H1 (cell line): Measurements from ENCODE around the gene GRIA1. TPM values are rescaled to one million over a fixed set of nuclear protein-coding genes. Genes with fewer than 3 reads are reported as not detected.

ENCODE experiments used
- CTCF ChIA-PET: fragments of 300-600 bp; sonication (Branson Sonifier 250); formaldehyde crosslinking; loops from one replicate; lab custom pipeline; 2021; ENCODE audit not compliant: partially characterized antibody; lab: Charles Lee
- POLR2A ChIA-PET: fragments of 300-600 bp; sonication (Branson Sonifier 250); formaldehyde crosslinking; loops from one replicate; lab custom pipeline; 2021; ENCODE audit warnings: inconsistent platforms; ENCODE audit not compliant: partially characterized antibody; lab: Charles Lee
- DNase-seq, 2 experiments: peaks; one replicate each; pipeline versions ENCODE4 v3.0.0 to v3.0.0-alpha.2; 2010 to 2022; ENCODE audit warnings: low spot score in 2 of 2, low read depth in 1 of 2, mixed read lengths in 1 of 2
- FAIRE-seq: peaks from 2 replicates; lab custom pipeline; 2011; peaks lifted over from hg19 to GRCh38; lab: Jason Lieb, UNC
- H2AFZ ChIP-seq: 2 replicates; pipeline ENCODE4 v1.8.1; 2012; ENCODE audit warnings: low read length, inconsistent platforms
- H2AK5ac ChIP-seq: 2 replicates; pipeline ENCODE4 v1.6.1; 2013; ENCODE audit warnings: low read depth, low read length
- H2BK120ac ChIP-seq: replicated peaks from 2 replicates; pipeline ENCODE3; 2013; ENCODE audit warnings: low read depth, low read length, inconsistent platforms
- H2BK12ac ChIP-seq: 2 replicates; pipeline ENCODE4 v1.6.1; 2013; ENCODE audit warnings: low read depth, low read length
- H2BK15ac ChIP-seq: 2 replicates; pipeline ENCODE4 v1.6.1; 2013; ENCODE audit warnings: low read length
- H2BK20ac ChIP-seq: 2 replicates; pipeline ENCODE4 v1.6.1; 2013; ENCODE audit warnings: low read length
- H2BK5ac ChIP-seq: 2 replicates; pipeline ENCODE4 v1.6.1; 2013; ENCODE audit warnings: low read depth, low read length
- H3K14ac ChIP-seq: 2 replicates; pipeline ENCODE4 v1.6.1; 2013; ENCODE audit warnings: inconsistent platforms; ENCODE audit not compliant: insufficient read length
- H3K18ac ChIP-seq: 2 replicates; pipeline ENCODE4 v1.6.1; 2013; ENCODE audit warnings: low read length; ENCODE audit errors: extremely low read depth
- H3K23ac ChIP-seq: 2 replicates; pipeline ENCODE4 v1.6.1; 2013; ENCODE audit warnings: inconsistent platforms; ENCODE audit not compliant: insufficient read length
- H3K23me2 ChIP-seq: 2 replicates; pipeline ENCODE4 v1.6.1; 2013; ENCODE audit warnings: low read depth, low read length
- H3K27ac ChIP-seq: 2 replicates; pipeline ENCODE4 v1.6.1; 2011; ENCODE audit warnings: low read depth, low read length, inconsistent platforms
- H3K27me3 ChIP-seq, 4 experiments: replicated peaks in 1 of 4; 1 replicate in 1 of 4; 2 replicates in 3 of 4; pipeline versions ENCODE4 v1.6.1 to v1.8.1; 2011 to 2013; ENCODE audit warnings: low read length in 3 of 4, mild to moderate bottlenecking in 3 of 4, inconsistent platforms in 2 of 4, mixed read lengths in 2 of 4, moderate library complexity in 1 of 4; ENCODE audit not compliant: control insufficient read depth in 3 of 4, insufficient read depth in 3 of 4; ENCODE audit errors: extremely low read depth in 1 of 4
- H3K36me3 ChIP-seq, 4 experiments: 2 replicates each; pipeline versions ENCODE4 v1.6.1 to v1.8.1; 2011 to 2013; ENCODE audit warnings: mild to moderate bottlenecking in 4 of 4, low read length in 3 of 4, moderate library complexity in 2 of 4, control low read depth in 1 of 4, inconsistent platforms in 1 of 4; ENCODE audit not compliant: insufficient read depth in 4 of 4, control insufficient read depth in 2 of 4
- H3K4ac ChIP-seq: replicated peaks from 2 replicates; pipeline ENCODE3; 2013; ENCODE audit warnings: low read length, low read depth, mixed read lengths, inconsistent platforms; ENCODE audit not compliant: insufficient read length
- H3K4me1 ChIP-seq, 4 experiments: replicated peaks in 1 of 4; 1 replicate in 1 of 4; 2 replicates in 3 of 4; pipeline versions ENCODE4 v1.6.1 to v1.8.1; 2011 to 2013; ENCODE audit warnings: low read length in 3 of 4, inconsistent platforms in 2 of 4, mixed read lengths in 1 of 4; ENCODE audit not compliant: insufficient read depth in 4 of 4, control insufficient read depth in 3 of 4
- H3K4me2 ChIP-seq, 2 experiments: 2 replicates each; pipeline versions ENCODE4 v1.6.1 to v1.8.1; 2011 to 2013; ENCODE audit warnings: low read depth in 2 of 2, low read length in 2 of 2, control low read depth in 1 of 2, inconsistent platforms in 1 of 2, mild to moderate bottlenecking in 1 of 2; ENCODE audit not compliant: insufficient read depth in 1 of 2
- H3K4me3 ChIP-seq, 4 experiments: fragments of 200-600, 300-600 bp in 1 of 4; sonication (generic), shearing (Covaris generic), sonication (Bioruptor Twin) in 1 of 4; 2 replicates each; pipeline versions ENCODE4 v1.5.1 to v1.8.1; 2011 to 2016; ENCODE audit warnings: low read length in 4 of 4, low read depth in 3 of 4, control low read depth in 2 of 4, inconsistent platforms in 2 of 4, mild to moderate bottlenecking in 2 of 4, mixed read lengths in 1 of 4, moderate library complexity in 1 of 4; ENCODE audit not compliant: insufficient read depth in 2 of 4; ENCODE audit errors: extremely low read depth in 1 of 4
- H3K56ac ChIP-seq: replicated peaks from 2 replicates; pipeline ENCODE3; 2013; ENCODE audit warnings: low read depth, mild to moderate bottlenecking, mixed read lengths, low read length, inconsistent platforms; ENCODE audit not compliant: insufficient read length
- H3K79me1 ChIP-seq: 2 replicates; pipeline ENCODE4 v1.6.1; 2013; ENCODE audit warnings: low read depth, low read length, control low read depth
- H3K79me2 ChIP-seq, 2 experiments: 2 replicates each; pipeline versions ENCODE4 v1.6.1 to v1.8.1; 2012 to 2013; ENCODE audit warnings: low read length in 2 of 2, mild to moderate bottlenecking in 2 of 2, inconsistent platforms in 1 of 2; ENCODE audit not compliant: insufficient read depth in 2 of 2, control insufficient read depth in 1 of 2
- H3K9ac ChIP-seq, 4 experiments: replicated peaks in 1 of 4; 1 replicate in 1 of 4; 2 replicates in 3 of 4; pipeline versions ENCODE4 v1.6.1 to v1.8.1; 2011 to 2013; ENCODE audit warnings: low read depth in 3 of 4, low read length in 3 of 4, control low read depth in 2 of 4, mild to moderate bottlenecking in 2 of 4, moderate library complexity in 2 of 4, inconsistent platforms in 1 of 4; ENCODE audit errors: extremely low read depth in 1 of 4
- H3K9me3 ChIP-seq, 2 experiments: 2 replicates each; pipeline versions ENCODE4 v1.6.1 to v1.8.1; 2012 to 2013; ENCODE audit warnings: mild to moderate bottlenecking in 2 of 2, moderate library complexity in 2 of 2, control low read depth in 1 of 2, inconsistent platforms in 1 of 2, low read depth in 1 of 2, low read length in 1 of 2, mixed read lengths in 1 of 2; ENCODE audit not compliant: insufficient read depth in 2 of 2
- H4K20me1 ChIP-seq, 2 experiments: replicated peaks in 1 of 2; 2 replicates each; pipeline versions ENCODE3 to v1.8.1; 2011 to 2013; ENCODE audit warnings: inconsistent platforms in 2 of 2, low read length in 2 of 2, mild to moderate bottlenecking in 1 of 2; ENCODE audit not compliant: insufficient read depth in 2 of 2, control insufficient read depth in 1 of 2
- H4K5ac ChIP-seq: 2 replicates; pipeline ENCODE4 v1.6.1; 2013; ENCODE audit warnings: low read length, low read depth, mixed read lengths, inconsistent platforms; ENCODE audit not compliant: insufficient read length
- H4K8ac ChIP-seq: 2 replicates; pipeline ENCODE4 v1.8.0; 2013; ENCODE audit warnings: mild to moderate bottlenecking, moderate library complexity, low read length, inconsistent platforms; ENCODE audit not compliant: insufficient read depth; ENCODE audit errors: extremely low read depth
- H4K91ac ChIP-seq: replicated peaks from 2 replicates; pipeline ENCODE3; 2013; ENCODE audit warnings: low read length, mixed read lengths, inconsistent platforms; ENCODE audit not compliant: insufficient read length
- CBX8 ChIP-seq: fragments of 300-800, 300-1000 bp; sonication (generic); IDR thresholded peaks from 2 replicates; pipeline ENCODE4 v1.7.1; 2016; ENCODE audit warnings: low read depth, low read length, borderline replicate concordance
- HDAC6 ChIP-seq: IDR thresholded peaks from one replicate; pipeline ENCODE4 v1.7.1; 2012; ENCODE audit warnings: low read depth, mild to moderate bottlenecking, inconsistent platforms, low read length, moderate library complexity
- KDM4A ChIP-seq: IDR thresholded peaks from one replicate; pipeline ENCODE4 v1.7.1; 2012; ENCODE audit warnings: low read depth, mild to moderate bottlenecking, moderate library complexity, low read length, inconsistent platforms; ENCODE audit not compliant: severe bottlenecking
- RBBP5 ChIP-seq: IDR thresholded peaks from 2 replicates; pipeline ENCODE4 v1.7.1; 2012; ENCODE audit warnings: low read depth, mild to moderate bottlenecking, inconsistent platforms, low read length, moderate library complexity, borderline replicate concordance
- SP4 ChIP-seq: IDR thresholded peaks from 2 replicates; pipeline ENCODE4 v1.6.1; 2012; ENCODE audit warnings: low read length, inconsistent platforms
- WGBS, 2 experiments: shearing (Covaris generic) in 1 of 2; methylation state at CpG; one replicate each; pipeline versions ENCODE4 v1.1.6 to v1.1.7; 2013 to 2015; ENCODE audit warnings: low lambda C conversion rate in 2 of 2, mixed read lengths in 2 of 2, inconsistent platforms in 1 of 2, low coverage in 1 of 2, missing lambda C conversion rate in 1 of 2; ENCODE audit not compliant: insufficient replicate concordance in 2 of 2, insufficient coverage in 1 of 2, insufficient read length in 1 of 2; ENCODE audit errors: extremely low coverage in 1 of 2, missing lambda C conversion rate in 1 of 2; 5-methylcytosine and 5-hydroxymethylcytosine counted together
- polyA plus RNA-seq, 7 experiments: library from polyadenylated mRNA; depleted of rRNA in 3 of 7; stranded (reverse) in 5 of 7; unstranded in 2 of 7; fragments of >200 nt in 5 of 7; fragments of 200-250 nt in 2 of 7; gene quantifications; 1 replicate in 5 of 7; 2 replicates in 1 of 7; 4 replicates in 1 of 7; pipeline versions ENCODE4 v1.2.1 to v1.2.3, GENCODE V29; 2011 to 2013; ENCODE audit warnings: missing spikeins in 2 of 7, mixed read lengths in 2 of 7
- total RNA-seq: library from RNA; stranded (reverse); fragmentation: NEBNext Ultra II Directional; extraction: Animal tissue kit (Norgen Biotek cat#: 25700); gene quantifications from 2 replicates; pipeline ENCODE4 v1.2.1, GENCODE V29; 2021

GRIA1 gene
- total and polyA plus RNA-seq, 2 of the 8 experiments (the other 6 are each of a cell fraction or from before 2014, with no cell fraction given), result 0.97 to 2.5 TPM

DNA sequence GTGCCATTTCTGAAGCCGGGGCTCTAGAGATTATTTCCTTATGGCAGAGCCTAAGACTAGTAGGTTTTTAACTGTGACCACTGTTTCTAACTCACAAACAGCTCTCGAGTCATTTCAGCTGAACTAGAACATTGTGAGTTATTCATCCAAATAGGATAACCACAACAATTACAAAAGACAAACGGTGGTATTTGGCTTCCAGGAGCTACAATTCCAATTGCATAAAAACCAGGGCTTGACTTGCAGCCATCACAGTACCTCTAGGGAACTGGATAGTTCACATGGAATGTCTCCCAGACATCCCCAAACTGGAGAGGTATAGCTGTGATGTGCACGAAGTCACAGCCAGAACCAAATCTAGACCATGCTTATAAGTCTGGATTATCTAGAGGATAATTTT, 323.4 kb downstream of the GRIA1 start:
- H2BK12ac ChIP-seq, result no peak overlapping the region
- ChIA-PET CTCF (interaction anchor here (0.8 to 1.8 kb wide), 5 partner anchors 8 to 258 kb away, joined by 3 read pairs; no protein-coding TSS in a partner anchor), POLR2A (no interaction called here)
- DNase-seq, result no peak
- FAIRE-seq, result no peak
- H4K8ac ChIP-seq, result no peak overlapping the region
- no peaks in the 10 kb centered on the region for H3K79me1 ChIP-seq
- no peak overlapping the region for H3K9ac ChIP-seq
- WGBS, 2 experiments, result 95% methylated on average over 4 of the region's 4 CpGs; no CpG with 5 or more reads in 1 of the 2 experiments
- H3K9me3 ChIP-seq, result no peaks in the 10 kb centered on the region
- peaks cover 0 to 2% (median 0%) of the 10 kb centered on the region in 4 experiments; a peak in 1 of 7 replicates for H3K27me3 ChIP-seq
- H4K20me1 ChIP-seq, result no peaks in the 10 kb centered on the region
- no peaks in the 10 kb centered on the region; the same call in 1 of the 2 replicates for H3K23me2 ChIP-seq
- TF ChIP-seq RBBP5 (no peak), KDM4A (no peak), CBX8 (no peak), SP4 (no peak), HDAC6 (no peak)
- no peaks in the 10 kb centered on the region for H3K36me3 ChIP-seq
- no peak overlapping the region for H4K91ac ChIP-seq
- H3K4me2 ChIP-seq, result no peak overlapping the region
- no peak overlapping the region for H2BK15ac ChIP-seq
- no peaks in the 10 kb centered on the region for H3K79me2 ChIP-seq
- H3K18ac ChIP-seq, result no peak overlapping the region
- H3K4ac ChIP-seq, result no peak overlapping the region
- no peak overlapping the region for H3K56ac ChIP-seq
- H3K27ac ChIP-seq, result no peak overlapping the region
- H3K4me3 ChIP-seq, result no peak overlapping the region
- no peak overlapping the region for H2AK5ac ChIP-seq
- no peak overlapping the region for H3K23ac ChIP-seq
- no peak overlapping the region for H2BK20ac ChIP-seq
- no peak overlapping the region for H3K14ac ChIP-seq
- no peak overlapping the region for H2BK5ac ChIP-seq
- no peak overlapping the region for H2BK120ac ChIP-seq
- no peak overlapping the region for H4K5ac ChIP-seq
- no peaks in the 10 kb centered on the region for H3K4me1 ChIP-seq
- no peak overlapping the region for H2AFZ ChIP-seq
